ENCODE results near the gene GBF1.
A peak's percentile ranks its signal among the peaks of the same experiment; 100 is the strongest.
"Not testable (repeated sequence)": the region's sequence is repeated elsewhere in the genome, so short reads cannot be mapped to it uniquely, and the experiment has no call there.

The GBF1 gene

DNA sequence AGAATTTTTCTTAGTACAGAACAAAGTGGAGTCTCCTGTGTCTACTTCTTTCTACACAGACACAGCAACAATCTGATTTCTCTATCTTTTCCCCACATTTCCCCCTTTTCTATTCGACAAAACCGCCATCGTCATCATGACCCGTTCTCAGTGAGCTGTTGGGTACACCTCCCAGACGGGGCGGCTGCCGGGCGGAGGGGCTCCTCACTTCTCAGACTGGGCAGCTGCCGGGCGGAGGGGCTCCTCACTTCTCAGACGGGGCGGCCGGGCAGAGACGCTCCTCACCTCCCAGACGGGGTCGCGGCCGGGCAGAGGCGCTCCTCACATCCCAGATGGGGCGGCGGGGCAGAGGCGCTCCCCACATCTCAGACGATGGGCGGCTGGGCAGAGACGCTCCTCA, 56.0 kb downstream of the GBF1 start:
- DNase-seq (ENCODE audit: low read depth) = not testable (repeated sequence)

- DNase-seq (ENCODE audit: low read depth) = peak; percentile 20
Measured at GRCh38 chr10:102302611-102303010, 57.3 kb downstream of the GBF1 start.

- no peak for DNase-seq (ENCODE audit: low read depth)
Measured at GRCh38 chr10:102306006-102306405, 60.7 kb downstream of the GBF1 start.

- DNase-seq (ENCODE audit: low read depth) = no peak
Measured at GRCh38 chr10:102306710-102307109, 61.4 kb downstream of the GBF1 start.

DNA sequence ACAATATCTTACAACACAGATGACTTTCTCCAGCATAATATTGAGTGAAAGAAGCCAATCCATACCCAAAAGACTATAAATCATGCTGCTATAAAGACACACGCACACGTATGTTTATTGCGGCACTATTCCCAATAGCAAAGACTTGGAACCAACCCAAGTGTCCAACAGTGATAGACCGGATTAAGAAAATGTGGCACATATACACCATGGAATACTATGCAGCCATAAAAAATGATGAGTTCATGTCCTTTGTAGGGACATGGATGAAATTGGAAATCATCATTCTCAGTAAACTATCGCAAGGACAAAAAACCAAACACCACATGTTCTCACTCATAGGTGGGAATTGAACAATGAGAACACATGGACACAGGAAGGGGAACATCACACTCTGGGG, 63.0 kb downstream of the GBF1 start:
- not testable (repeated sequence) for DNase-seq (ENCODE audit: low read depth)

- DNase-seq (ENCODE audit: low read depth) = no peak
Measured at GRCh38 chr10:102309236-102309635, 63.9 kb downstream of the GBF1 start.

DNA sequence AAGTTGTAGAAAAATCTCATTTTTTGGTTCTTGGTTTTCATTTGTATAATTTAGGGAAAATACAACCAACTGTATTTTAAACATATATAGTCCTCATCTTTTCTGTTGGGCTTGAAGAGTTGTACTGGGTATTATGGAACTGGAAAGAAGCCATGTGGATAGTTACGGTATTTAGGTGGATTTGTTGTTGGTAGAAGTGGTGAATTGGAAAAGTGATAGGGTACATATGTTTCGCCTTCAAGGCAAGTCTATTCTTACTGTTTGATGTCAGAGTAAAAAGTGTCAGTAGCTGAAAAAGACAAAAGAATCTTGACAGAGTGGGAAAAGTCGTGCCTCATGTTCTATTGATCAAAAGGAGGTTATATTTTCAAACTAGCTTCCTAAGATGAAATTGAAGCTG, 64.6 kb downstream of the GBF1 start:
- no peak for DNase-seq (ENCODE audit: low read depth)

GRCh38 chr10:102310361-102311024, 65.2 kb downstream of the GBF1 start:
- peak; percentile 24 for DNase-seq (ENCODE audit: low read depth)

DNA sequence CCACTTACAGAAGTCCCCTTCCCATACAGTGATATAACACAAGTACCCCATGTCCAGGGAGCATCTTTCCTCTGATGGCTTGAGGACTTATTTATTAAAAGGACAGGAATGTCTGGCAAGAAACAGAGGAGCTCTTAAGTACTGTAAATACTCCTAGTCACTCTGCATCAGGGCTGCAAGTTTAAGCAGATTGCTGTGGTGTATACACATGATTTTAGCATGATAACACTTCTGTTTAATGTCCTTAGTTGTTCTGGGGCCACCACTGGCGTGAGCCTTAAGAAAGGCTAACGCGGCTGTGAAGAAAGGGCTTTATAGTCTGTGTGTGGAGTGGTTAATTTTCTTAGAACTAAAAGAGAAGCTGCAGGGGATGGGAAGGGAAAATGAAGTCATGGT, 65.7 kb downstream of the GBF1 start:
- no peak for DNase-seq (ENCODE audit: low read depth)

- DNase-seq (ENCODE audit: low read depth) = no peak
Measured at GRCh38 chr10:102312683-102313082, 67.4 kb downstream of the GBF1 start.

DNA sequence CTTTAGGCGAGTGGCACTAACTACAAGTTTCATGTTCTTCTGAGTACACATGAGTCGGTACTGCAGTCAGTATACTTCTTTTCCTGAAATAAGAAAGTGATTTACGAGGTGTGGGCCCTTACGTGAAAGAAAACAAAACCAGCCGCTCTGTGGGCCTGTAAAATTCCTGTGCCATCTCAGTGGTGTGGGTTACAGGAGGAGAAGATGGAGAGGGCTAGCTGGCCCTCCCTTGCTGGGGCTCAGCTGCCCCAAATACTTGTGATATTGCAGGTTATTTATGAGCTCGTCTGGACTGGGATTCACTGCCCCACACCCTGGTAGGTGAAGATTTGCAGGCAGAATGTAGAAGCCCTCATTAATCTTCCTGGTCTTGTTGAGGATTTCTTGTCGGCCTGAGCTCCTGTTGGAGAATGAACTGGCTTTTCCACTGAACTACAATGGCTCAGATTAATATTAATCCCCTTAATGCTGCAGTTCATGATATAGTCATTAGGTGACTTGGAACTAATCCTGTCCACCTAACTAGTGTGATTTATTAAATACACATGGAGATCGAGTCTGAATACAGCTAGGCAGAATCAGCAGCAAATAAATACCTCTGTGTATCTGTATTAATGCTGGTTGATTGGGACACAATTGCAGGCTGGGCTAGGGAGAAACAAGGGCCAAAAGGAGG, 68.0 kb downstream of the GBF1 start:
- no peak for DNase-seq (ENCODE audit: low read depth)

GRCh38 chr10:102314801-102315200, 69.5 kb downstream of the GBF1 start:
- no peak for DNase-seq (ENCODE audit: low read depth)

DNA sequence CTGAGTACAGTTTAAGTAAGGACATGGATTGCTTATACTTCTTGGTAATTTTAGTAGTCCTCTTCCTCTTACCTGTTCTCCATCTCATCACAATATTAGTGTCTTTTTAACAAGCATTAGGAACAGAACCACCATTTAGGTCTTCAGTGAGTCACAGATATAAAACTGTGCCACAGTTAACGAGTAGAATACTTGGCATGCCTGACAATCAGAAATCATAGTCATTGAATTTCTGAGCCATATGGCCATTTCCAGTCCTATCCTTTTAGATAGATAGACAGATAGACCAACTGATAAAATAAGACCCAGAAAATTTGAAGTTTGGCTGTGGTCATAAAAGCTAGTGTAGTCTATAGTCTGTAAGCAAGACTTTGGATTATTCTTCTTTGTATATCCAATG, 71.1 kb downstream of the GBF1 start:
- DNase-seq (ENCODE audit: low read depth) = no peak

DNA sequence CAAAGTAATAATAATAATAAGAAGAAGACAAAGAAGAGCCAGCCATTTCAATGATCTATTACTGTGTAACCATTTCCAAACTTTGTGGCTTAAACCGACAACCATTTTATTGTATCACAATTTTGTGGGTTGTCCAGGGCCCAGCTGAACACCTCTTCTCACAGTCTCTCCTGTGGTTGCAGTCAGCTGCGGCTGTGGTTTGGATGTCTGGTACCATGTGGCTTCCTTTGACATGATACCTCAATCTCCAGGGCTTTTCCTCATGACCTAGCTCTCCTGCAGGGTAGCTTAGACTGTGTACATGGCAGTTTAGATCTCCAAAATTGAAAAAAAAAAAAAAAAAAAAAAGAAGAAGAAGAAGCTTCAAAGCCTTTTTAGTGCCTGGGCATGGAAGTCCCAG, 77.6 kb downstream of the GBF1 start:
- no peak for DNase-seq (ENCODE audit: low read depth)

GRCh38 chr10:102324061-102324460, 78.7 kb downstream of the GBF1 start:
- no peak for DNase-seq (ENCODE audit: low read depth)

- DNase-seq (ENCODE audit: low read depth) = no peak
Measured at GRCh38 chr10:102326031-102326430, 80.7 kb downstream of the GBF1 start.

GRCh38 chr10:102327002-102327401, 81.7 kb downstream of the GBF1 start:
- DNase-seq (ENCODE audit: low read depth) = no peak

- DNase-seq (ENCODE audit: low read depth) = no peak
Measured at GRCh38 chr10:102327641-102328040, 82.3 kb downstream of the GBF1 start.

GRCh38 chr10:102332772-102333171, 87.4 kb downstream of the GBF1 start:
- no peak for DNase-seq (ENCODE audit: low read depth)

DNA sequence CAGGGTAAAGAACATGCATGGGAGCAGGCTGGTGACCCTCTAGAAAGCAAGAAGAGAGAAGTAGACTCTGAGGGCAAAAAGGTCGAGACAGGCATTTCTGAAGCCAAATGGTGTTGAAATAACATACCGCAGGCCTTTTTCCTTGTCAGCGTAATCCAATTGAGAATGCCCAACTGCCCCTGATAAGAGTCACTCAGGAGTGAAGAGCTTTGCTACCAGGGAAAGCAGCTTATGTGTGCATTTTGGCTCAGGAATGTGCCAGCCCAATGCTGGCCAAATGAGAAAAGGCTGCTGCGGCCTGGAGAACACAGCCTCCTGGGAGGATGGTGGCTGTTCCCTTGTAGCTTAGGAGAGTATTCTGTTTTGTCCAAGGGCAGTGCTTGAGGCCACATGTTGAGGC, 88.8 kb downstream of the GBF1 start:
- DNase-seq (ENCODE audit: low read depth) = no peak

DNA sequence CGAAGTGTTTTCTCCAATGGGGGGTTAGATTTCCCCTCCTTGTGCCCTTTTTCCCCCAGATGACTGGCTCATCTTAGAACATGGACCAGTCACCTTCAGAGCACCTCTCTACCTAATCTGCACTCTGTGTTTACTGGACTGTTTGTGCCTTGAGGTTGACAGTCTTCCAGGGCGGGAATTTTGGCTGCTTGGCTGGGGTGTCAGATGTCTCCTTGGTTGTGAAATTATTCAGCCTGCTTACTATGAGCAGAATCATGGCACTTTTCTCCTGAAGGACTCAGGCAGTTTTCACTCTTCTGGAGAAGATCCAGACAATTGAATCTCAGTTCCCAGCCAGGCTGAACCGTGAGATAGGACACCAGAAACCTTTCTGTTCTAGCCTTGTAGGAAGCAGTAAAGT, 89.9 kb downstream of the GBF1 start:
- DNase-seq (ENCODE audit: low read depth) = no peak

GRCh38 chr10:102341038-102341688, 95.8 kb downstream of the GBF1 start:
- no peak for DNase-seq (ENCODE audit: low read depth)

- no peak for DNase-seq (ENCODE audit: low read depth)
Measured at GRCh38 chr10:102342458-102342857, 97.1 kb downstream of the GBF1 start.
